ENCODE results near the gene PARD3. TPM values are rescaled to one million over a fixed set of nuclear protein-coding genes. Genes with fewer than 3 reads are reported as not detected.

PARD3 gene
- total and polyA plus RNA-seq, 2 donors (not counting 3 experiments of a cell fraction or from before 2014, with no cell fraction given) = 7.3 to 24.1 TPM

GRCh38 chr10:34112171-34112782 is 702.8 kb downstream of the PARD3 start:
- no peaks in the 10 kb centered on the region for H3K9me3 ChIP-seq (replicated peaks; ENCODE audit: control insufficient read depth, insufficient read depth, low read length)
- no peaks in the 10 kb centered on the region for H4K20me1 ChIP-seq (replicated peaks; ENCODE audit: control insufficient read depth, extremely low read depth, insufficient read depth, low read length)
- no peak overlapping the region for H3K4me2 ChIP-seq (ENCODE audit: insufficient read depth, low read length)
- no peak overlapping the region for H2AFZ ChIP-seq (ENCODE audit: low read depth, low read length)
- H3K4me1 ChIP-seq (ENCODE audit: control insufficient read depth, extremely low read depth, insufficient read depth, low read length) = no peaks in the 10 kb centered on the region
- no peaks in the 10 kb centered on the region for H3K36me3 ChIP-seq (ENCODE audit: control insufficient read depth in 2 of 2, extremely low read depth in 1 of 2, insufficient read depth in 2 of 2, low read length in 2 of 2)
- DNase-seq (ENCODE audit: low read depth, low spot score) = no peak
- no peaks in the 10 kb centered on the region for H3K79me2 ChIP-seq (ENCODE audit: control insufficient read depth, insufficient read depth, low read length)
- no peak overlapping the region for H3K27ac ChIP-seq (ENCODE audit: insufficient read depth, low read depth, low read length)
- no peak for TF ChIP-seq GATA2 (IDR thresholded peaks at IDR 0.05; ENCODE audit: insufficient read depth, insufficient read length, low read depth, low read length)
- H3K9me1 ChIP-seq (replicated peaks; ENCODE audit: control insufficient read depth, extremely low read depth, insufficient read depth, low read length) = no peaks in the 10 kb centered on the region
- no peak for FAIRE-seq
- POLR2A ChIA-PET = no interaction called here
- H3K9ac ChIP-seq (replicated peaks; ENCODE audit: extremely low read depth, insufficient read depth, low read length) = no peak overlapping the region
- intact Hi-C loops (cut with micrococcal nuclease) = no loop called here
- CTCF ChIA-PET = no interaction called here
- BruUV-seq (replicated peaks) = no TSS peak
- no peaks in the 10 kb centered on the region for H3K27me3 ChIP-seq (ENCODE audit: control insufficient read depth in 2 of 2, insufficient read depth in 2 of 2, low read length in 2 of 2)
- dilution Hi-C loops (cut with MboI; ENCODE audit: extremely low pct_ligation_motif_present, low sequenced_read_pairs) = no loop called here
- no peak overlapping the region for H3K4me3 ChIP-seq (replicated peaks in 1 of 3; ENCODE audit: insufficient read depth in 1 of 3, low read depth in 1 of 3, low read length in 3 of 3)

GRCh38 chr10:34111179-34111578 is 703.9 kb downstream of the PARD3 start:
- no peak for TF ChIP-seq EZH2 (IDR thresholded peaks at IDR 0.05; ENCODE audit: borderline replicate concordance, low read depth, low read length, severe bottlenecking)
- no peak for TF ChIP-seq MAX (IDR thresholded peaks at IDR 0.05; ENCODE audit: insufficient read depth, insufficient read length)
- no peak for TF ChIP-seq POLR2A (IDR thresholded peaks at IDR 0.05; ENCODE audit: low read depth, low read length)
- TF ChIP-seq CTCF (IDR thresholded peaks at IDR 0.05; ENCODE audit: extremely low read depth in 1 of 2, insufficient read depth in 1 of 2, low read depth in 1 of 2, low read length in 2 of 2) = no peak
- TF ChIP-seq FOS (IDR thresholded peaks at IDR 0.05; ENCODE audit: borderline replicate concordance, insufficient read depth, low read length) = no peak
- ChIA-PET CTCF (interaction anchor here (2.0 kb wide), 1 partner anchor 11 kb away, joined by 6 read pairs; no protein-coding TSS in a partner anchor), POLR2A (no interaction called here)
- Histone ChIP-seq H4K20me1 (replicated peaks; ENCODE audit: control insufficient read depth, extremely low read depth, insufficient read depth, low read length) (no peaks in the 10 kb centered on the region), H3K9me1 (replicated peaks; ENCODE audit: control insufficient read depth, extremely low read depth, insufficient read depth, low read length) (no peaks in the 10 kb centered on the region), H3K36me3 (ENCODE audit: control insufficient read depth in 2 of 2, extremely low read depth in 1 of 2, insufficient read depth in 2 of 2, low read length in 2 of 2) (no peaks in the 10 kb centered on the region), H3K79me2 (ENCODE audit: control insufficient read depth, insufficient read depth, low read length) (no peaks in the 10 kb centered on the region), H3K27ac (ENCODE audit: insufficient read depth, low read depth, low read length) (no peak overlapping the region), H2AFZ (ENCODE audit: low read depth, low read length) (no peak overlapping the region), H3K9me3 (replicated peaks; ENCODE audit: control insufficient read depth, insufficient read depth, low read length) (no peaks in the 10 kb centered on the region), H3K27me3 (ENCODE audit: control insufficient read depth in 2 of 2, insufficient read depth in 2 of 2, low read length in 2 of 2) (no peaks in the 10 kb centered on the region), H3K9ac (replicated peaks; ENCODE audit: extremely low read depth, insufficient read depth, low read length) (no peak overlapping the region), H3K4me3 (replicated peaks in 1 of 3; ENCODE audit: insufficient read depth in 1 of 3, low read depth in 1 of 3, low read length in 3 of 3) (no peak overlapping the region), H3K4me1 (ENCODE audit: control insufficient read depth, extremely low read depth, insufficient read depth, low read length) (no peaks in the 10 kb centered on the region), H3K4me2 (ENCODE audit: insufficient read depth, low read length) (no peak overlapping the region)
- DNase-seq (ENCODE audit: low read depth, low spot score) = no peak
- FAIRE-seq = no peak
- no TSS peak for BruUV-seq (replicated peaks)
- intact Hi-C loops (cut with micrococcal nuclease) (no loop called here), dilution Hi-C loops (cut with MboI; ENCODE audit: extremely low pct_ligation_motif_present, low sequenced_read_pairs) (no loop called here)
